ENCODE data around the gene APOOL.

APOOL gene

GRCh38 chrX:85107407-85107806, 103.7 kb downstream of the APOOL start:
- H3K4ac ChIP-seq (ENCODE audit: low read depth, low read length): no peak overlapping the region
- no peak overlapping the region for H2BK5ac ChIP-seq (ENCODE audit: low read depth, low read length, poor library complexity)
- no peak for DNase-seq
- no peak overlapping the region for H4K91ac ChIP-seq (ENCODE audit: low read depth, low read length)
- H4K12ac ChIP-seq (ENCODE audit: low read depth, low read length): no peak overlapping the region
- no peak overlapping the region for H3K23ac ChIP-seq (ENCODE audit: low read length)
- no peaks in the 10 kb centered on the region for H3K9me3 ChIP-seq (ENCODE audit: insufficient read depth, low read depth, low read length)
- H3K36me3 ChIP-seq (ENCODE audit: control insufficient read depth in 1 of 2, insufficient read depth in 2 of 2, low read length in 2 of 2): no peaks in the 10 kb centered on the region
- no peaks in the 10 kb centered on the region for H3K79me2 ChIP-seq (ENCODE audit: control insufficient read depth, insufficient read depth, low read length, poor library complexity)
- H2AFZ ChIP-seq (ENCODE audit: insufficient read depth, low read length, poor library complexity): no peak overlapping the region
- no peak overlapping the region for H2BK12ac ChIP-seq (ENCODE audit: low read length)
- H3K4me3 ChIP-seq (ENCODE audit: low read depth, low read length): no peak overlapping the region
- no peak overlapping the region for H2AK5ac ChIP-seq (ENCODE audit: low read length)
- no peak overlapping the region for H3K4me2 ChIP-seq (ENCODE audit: low read length)
- no peaks in the 10 kb centered on the region for H3K79me1 ChIP-seq (ENCODE audit: low read length)
- WGBS (ENCODE audit: extremely low coverage, insufficient coverage, insufficient read length): no CpG with 5 or more reads among the region's 4 CpGs
- H3K27ac ChIP-seq (ENCODE audit: low read depth, low read length): no peak overlapping the region
- no peak overlapping the region for H2BK120ac ChIP-seq (ENCODE audit: insufficient read depth, low read length, poor library complexity)
- H3K9ac ChIP-seq (ENCODE audit: low read length): no peak overlapping the region
- H3K27me3 ChIP-seq (ENCODE audit: insufficient read depth, low read length): no peaks in the 10 kb centered on the region
- no peak overlapping the region for H3K18ac ChIP-seq (ENCODE audit: low read length)
- no peak overlapping the region for H4K8ac ChIP-seq (ENCODE audit: low read depth, low read length)
- no peaks in the 10 kb centered on the region for H3K4me1 ChIP-seq (ENCODE audit: control insufficient read depth in 1 of 2, insufficient read depth in 2 of 2, low read length in 2 of 2)
- H3K14ac ChIP-seq (ENCODE audit: low read length): no peak overlapping the region

GRCh38 chrX:85108165-85108564, 104.5 kb downstream of the APOOL start:
- Histone ChIP-seq H3K4me2 (ENCODE audit: low read length) (no peak overlapping the region), H3K4me3 (ENCODE audit: low read depth, low read length) (peak overlapping the region; percentile 6)

GRCh38 chrX:85109235-85109634, 105.6 kb downstream of the APOOL start:
- Histone ChIP-seq H2BK120ac (ENCODE audit: insufficient read depth, low read length, poor library complexity) (no peak overlapping the region), H3K9ac (ENCODE audit: low read length) (no peak overlapping the region), H4K8ac (ENCODE audit: low read depth, low read length) (no peak overlapping the region), H3K23ac (ENCODE audit: low read length) (no peak overlapping the region), H2AK5ac (ENCODE audit: low read length) (no peak overlapping the region), H3K4ac (ENCODE audit: low read depth, low read length) (no peak overlapping the region), H3K36me3 (ENCODE audit: control insufficient read depth in 1 of 2, insufficient read depth in 2 of 2, low read length in 2 of 2) (no peaks in the 10 kb centered on the region), H4K12ac (ENCODE audit: low read depth, low read length) (no peak overlapping the region), H3K79me1 (ENCODE audit: low read length) (no peaks in the 10 kb centered on the region), H3K27ac (ENCODE audit: low read depth, low read length) (no peak overlapping the region), H3K18ac (ENCODE audit: low read length) (no peak overlapping the region), H2BK12ac (ENCODE audit: low read length) (no peak overlapping the region), H3K4me2 (ENCODE audit: low read length) (no peak overlapping the region), H3K27me3 (ENCODE audit: insufficient read depth, low read length) (no peaks in the 10 kb centered on the region), H3K14ac (ENCODE audit: low read length) (no peak overlapping the region), H3K9me3 (ENCODE audit: insufficient read depth, low read depth, low read length) (no peaks in the 10 kb centered on the region), H3K4me1 (ENCODE audit: control insufficient read depth in 1 of 2, insufficient read depth in 2 of 2, low read length in 2 of 2) (no peaks in the 10 kb centered on the region), H4K91ac (ENCODE audit: low read depth, low read length) (no peak overlapping the region), H3K79me2 (ENCODE audit: control insufficient read depth, insufficient read depth, low read length, poor library complexity) (no peaks in the 10 kb centered on the region), H3K4me3 (ENCODE audit: low read depth, low read length) (no peak overlapping the region), H2BK5ac (ENCODE audit: low read depth, low read length, poor library complexity) (no peak overlapping the region), H2AFZ (ENCODE audit: insufficient read depth, low read length, poor library complexity) (no peak overlapping the region)
- DNase-seq: peak; percentile 19 to 64
- 100% methylated on average over 1 of the region's 8 CpGs for WGBS (ENCODE audit: extremely low coverage, insufficient coverage, insufficient read length)

More at GRCh38 chrX:85108165-85108564, 104.5 kb downstream of the APOOL start:
- H3K79me1 ChIP-seq (ENCODE audit: low read length): no peaks in the 10 kb centered on the region
- no peak for DNase-seq
- no peaks in the 10 kb centered on the region for H3K79me2 ChIP-seq (ENCODE audit: control insufficient read depth, insufficient read depth, low read length, poor library complexity)
- no peak overlapping the region for H3K9ac ChIP-seq (ENCODE audit: low read length)
- no peak overlapping the region for H4K91ac ChIP-seq (ENCODE audit: low read depth, low read length)
- H3K36me3 ChIP-seq (ENCODE audit: control insufficient read depth in 1 of 2, insufficient read depth in 2 of 2, low read length in 2 of 2): no peaks in the 10 kb centered on the region
- no CpG with 5 or more reads among the region's 2 CpGs for WGBS (ENCODE audit: extremely low coverage, insufficient coverage, insufficient read length)
- no peak overlapping the region for H3K14ac ChIP-seq (ENCODE audit: low read length)
- H3K4ac ChIP-seq (ENCODE audit: low read depth, low read length): no peak overlapping the region
- H3K9me3 ChIP-seq (ENCODE audit: insufficient read depth, low read depth, low read length): no peaks in the 10 kb centered on the region
- H2AK5ac ChIP-seq (ENCODE audit: low read length): no peak overlapping the region
- no peak overlapping the region for H2AFZ ChIP-seq (ENCODE audit: insufficient read depth, low read length, poor library complexity)
- H3K27ac ChIP-seq (ENCODE audit: low read depth, low read length): no peak overlapping the region
- H4K8ac ChIP-seq (ENCODE audit: low read depth, low read length): no peak overlapping the region
- no peak overlapping the region for H3K18ac ChIP-seq (ENCODE audit: low read length)
- H4K12ac ChIP-seq (ENCODE audit: low read depth, low read length): no peak overlapping the region
- H3K4me1 ChIP-seq (ENCODE audit: control insufficient read depth in 1 of 2, insufficient read depth in 2 of 2, low read length in 2 of 2): no peaks in the 10 kb centered on the region
- H2BK5ac ChIP-seq (ENCODE audit: low read depth, low read length, poor library complexity): no peak overlapping the region
- H2BK120ac ChIP-seq (ENCODE audit: insufficient read depth, low read length, poor library complexity): no peak overlapping the region
- H3K23ac ChIP-seq (ENCODE audit: low read length): no peak overlapping the region
- H2BK12ac ChIP-seq (ENCODE audit: low read length): no peak overlapping the region
- H3K27me3 ChIP-seq (ENCODE audit: insufficient read depth, low read length): no peaks in the 10 kb centered on the region

GRCh38 chrX:85111347-85111746, 107.7 kb downstream of the APOOL start:
- Histone ChIP-seq H2BK120ac (ENCODE audit: insufficient read depth, low read length, poor library complexity) (no peak overlapping the region), H4K12ac (ENCODE audit: low read depth, low read length) (no peak overlapping the region), H4K91ac (ENCODE audit: low read depth, low read length) (no peak overlapping the region), H3K9ac (ENCODE audit: low read length) (no peak overlapping the region), H3K36me3 (ENCODE audit: control insufficient read depth in 1 of 2, insufficient read depth in 2 of 2, low read length in 2 of 2) (no peaks in the 10 kb centered on the region), H3K27ac (ENCODE audit: low read depth, low read length) (no peak overlapping the region), H3K9me3 (ENCODE audit: insufficient read depth, low read depth, low read length) (no peaks in the 10 kb centered on the region), H2AFZ (ENCODE audit: insufficient read depth, low read length, poor library complexity) (no peak overlapping the region), H3K79me1 (ENCODE audit: low read length) (no peaks in the 10 kb centered on the region), H3K23ac (ENCODE audit: low read length) (no peak overlapping the region), H4K8ac (ENCODE audit: low read depth, low read length) (no peak overlapping the region), H3K4me3 (ENCODE audit: low read depth, low read length) (no peak overlapping the region), H3K18ac (ENCODE audit: low read length) (no peak overlapping the region), H3K4me1 (ENCODE audit: control insufficient read depth in 1 of 2, insufficient read depth in 2 of 2, low read length in 2 of 2) (no peaks in the 10 kb centered on the region), H3K14ac (ENCODE audit: low read length) (no peak overlapping the region), H3K4me2 (ENCODE audit: low read length) (no peak overlapping the region), H2AK5ac (ENCODE audit: low read length) (no peak overlapping the region), H3K4ac (ENCODE audit: low read depth, low read length) (no peak overlapping the region), H2BK12ac (ENCODE audit: low read length) (no peak overlapping the region), H2BK5ac (ENCODE audit: low read depth, low read length, poor library complexity) (no peak overlapping the region), H3K79me2 (ENCODE audit: control insufficient read depth, insufficient read depth, low read length, poor library complexity) (no peaks in the 10 kb centered on the region), H3K27me3 (ENCODE audit: insufficient read depth, low read length) (no peaks in the 10 kb centered on the region)
- WGBS (ENCODE audit: extremely low coverage, insufficient coverage, insufficient read length): no CpG with 5 or more reads among the region's 2 CpGs
- peak in 1 of 2 donors; percentile 45 for DNase-seq

All from trophoblast cell (in vitro differentiated cells and primary cell).